Lung (tissue), 12 donors: ENCODE data around the gene ASAP2. TPM values are rescaled to one million over a fixed set of nuclear protein-coding genes. Genes with fewer than 3 reads are reported as not detected.
A peak's percentile ranks its signal among the peaks of the same experiment; 100 is the strongest.

Source experiments
- ATAC-seq: fragments of 200-7000 bp; cut with Tn5 transposase; one replicate; pipeline ENCODE4 v1.9.1; 2020; ENCODE audit warnings: moderate number of reproducible peaks; ENCODE audit not compliant: insufficient read depth, low FRiP score
- DNase-seq, 3 donors: peaks; one replicate each; pipeline ENCODE4 v3.0.0-alpha.2; 2013 to 2017
- H3K27ac ChIP-seq, 2 donors: one replicate each; pipeline ENCODE4 v1.5.1; 2013; ENCODE audit warnings: mild to moderate bottlenecking in 2 of 2, moderate library complexity in 2 of 2, control low read depth in 1 of 2, inconsistent platforms in 1 of 2, low read depth in 1 of 2, low read length in 1 of 2
- H3K27me3 ChIP-seq, 3 donors: one replicate each; pipeline ENCODE4 v1.5.1; 2013; ENCODE audit warnings: low read length in 2 of 3; ENCODE audit not compliant: control insufficient read depth in 3 of 3, insufficient read depth in 3 of 3
- H3K36me3 ChIP-seq, 4 donors: one replicate each; pipeline ENCODE4 v1.5.1; 2013; ENCODE audit warnings: low read length in 4 of 4, mild to moderate bottlenecking in 1 of 4, moderate library complexity in 1 of 4; ENCODE audit not compliant: control insufficient read depth in 4 of 4, insufficient read depth in 4 of 4
- H3K4me1 ChIP-seq, 5 donors: one replicate each; pipeline ENCODE4 v1.5.1; 2013; ENCODE audit warnings: low read length in 5 of 5, mild to moderate bottlenecking in 2 of 5, moderate library complexity in 1 of 5; ENCODE audit not compliant: control insufficient read depth in 5 of 5, insufficient read depth in 5 of 5
- H3K4me3 ChIP-seq: one replicate; pipeline ENCODE4 v1.5.1; 2013; ENCODE audit warnings: mild to moderate bottlenecking, control low read depth, moderate library complexity
- H3K9ac ChIP-seq, 2 donors: one replicate each; pipeline ENCODE4 v1.5.1; 2013; ENCODE audit warnings: low read length in 2 of 2, control low read depth in 1 of 2; ENCODE audit not compliant: insufficient read depth in 1 of 2
- H3K9me3 ChIP-seq, 4 donors: one replicate each; pipeline ENCODE4 v1.5.1; 2013; ENCODE audit warnings: low read length in 3 of 4, mild to moderate bottlenecking in 1 of 4, moderate library complexity in 1 of 4; ENCODE audit not compliant: control insufficient read depth in 4 of 4, insufficient read depth in 3 of 4
- CTCF ChIP-seq: IDR thresholded peaks from 2 replicates; pipeline ENCODE4 v1.5.1; 2012; ENCODE audit warnings: mild to moderate bottlenecking; ENCODE audit errors: control extremely low read depth, extremely low read depth
- WGBS, 2 donors: extraction: QIAGEN DNeasy Blood & Tissue Kit; methylation state at CpG; one replicate each; pipeline ENCODE4 v1.1.7; 2013; 5-methylcytosine and 5-hydroxymethylcytosine counted together
- polyA plus RNA-seq, 2 donors: library from polyadenylated mRNA; stranded (reverse); fragments of 200-250 nt; gene quantifications; one replicate each; pipeline ENCODE4 v1.2.1, GENCODE V29; 2013
- total RNA-seq, 2 donors: library from RNA; depleted of rRNA in 1 of 2; stranded (reverse); fragments of >200 nt in 1 of 2; gene quantifications; one replicate each; pipeline ENCODE4 v1.2.1, GENCODE V29; 2014 to 2021
- donor health status: control.
- donor health status: control.
- donor health status: Bipolar disorder and iron deficiency.
- donor health status: healthy.
- donor health status: DM: yes; HTN: yes; CAD: no.

Gene ASAP2
- total and polyA plus RNA-seq, 4 donors = 7.4 to 30.9 (median 17.0) TPM

DNA sequence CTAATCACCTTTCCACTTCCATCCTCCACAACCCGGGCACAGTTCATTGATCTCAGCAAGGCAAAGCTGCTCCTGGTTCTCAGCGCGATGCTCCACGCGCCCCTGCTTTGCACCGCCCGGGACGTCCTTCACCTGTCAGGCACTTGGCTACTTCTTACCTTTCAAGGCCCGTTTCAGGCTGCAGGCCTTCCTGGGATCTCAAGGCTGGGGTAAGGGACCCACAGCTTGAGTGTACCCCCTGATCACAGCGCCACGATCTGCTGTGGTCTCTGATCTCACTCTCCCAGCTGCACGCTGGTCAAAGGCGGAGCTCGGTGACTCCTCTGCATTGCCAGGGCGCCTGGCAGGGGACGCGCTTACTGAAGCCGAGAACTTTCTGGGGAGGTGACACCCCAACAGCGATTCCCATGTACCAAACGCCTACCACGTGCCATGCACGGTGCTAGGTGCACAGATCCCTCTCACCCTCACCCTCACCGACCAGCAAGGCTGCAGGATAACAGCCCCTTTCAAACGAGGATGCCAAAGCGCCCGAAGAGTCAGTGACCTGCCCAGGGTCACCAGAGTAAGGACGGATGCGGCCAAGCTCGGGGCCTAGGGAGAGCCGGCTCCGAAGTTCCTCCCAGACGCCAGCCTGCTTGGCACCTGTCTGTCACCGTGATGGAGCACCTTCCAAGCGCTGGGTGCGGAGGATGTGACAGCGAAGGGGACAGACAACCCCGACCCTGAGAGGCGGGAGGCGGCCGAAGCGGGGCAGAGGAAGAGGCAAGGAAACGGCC is 215.9 kb downstream of the ASAP2 start:
- WGBS, 2 donors = 6 to 10% methylated on average over 42 of the region's 42 CpGs
- no peaks in the 10 kb centered on the region for H3K9me3 ChIP-seq
- peak overlapping the region; percentile 84 to 97 for H3K27ac ChIP-seq
- ATAC-seq = peak; percentile 27
- no peak for TF ChIP-seq CTCF
- no peaks in the 10 kb centered on the region for H3K27me3 ChIP-seq
- DNase-seq = peak in 2 of 3 donors; percentile 31 to 42
- peaks cover 2 to 26% (median 8%) of the 10 kb centered on the region in 5 donors for H3K4me1 ChIP-seq
- H3K36me3 ChIP-seq = peaks cover 0 to 6% (median 2%) of the 10 kb centered on the region in 4 donors
- H3K4me3 ChIP-seq = peak overlapping the region; percentile 90
- H3K9ac ChIP-seq = peak overlapping the region in 1 of 2 donors; percentile 63

DNA sequence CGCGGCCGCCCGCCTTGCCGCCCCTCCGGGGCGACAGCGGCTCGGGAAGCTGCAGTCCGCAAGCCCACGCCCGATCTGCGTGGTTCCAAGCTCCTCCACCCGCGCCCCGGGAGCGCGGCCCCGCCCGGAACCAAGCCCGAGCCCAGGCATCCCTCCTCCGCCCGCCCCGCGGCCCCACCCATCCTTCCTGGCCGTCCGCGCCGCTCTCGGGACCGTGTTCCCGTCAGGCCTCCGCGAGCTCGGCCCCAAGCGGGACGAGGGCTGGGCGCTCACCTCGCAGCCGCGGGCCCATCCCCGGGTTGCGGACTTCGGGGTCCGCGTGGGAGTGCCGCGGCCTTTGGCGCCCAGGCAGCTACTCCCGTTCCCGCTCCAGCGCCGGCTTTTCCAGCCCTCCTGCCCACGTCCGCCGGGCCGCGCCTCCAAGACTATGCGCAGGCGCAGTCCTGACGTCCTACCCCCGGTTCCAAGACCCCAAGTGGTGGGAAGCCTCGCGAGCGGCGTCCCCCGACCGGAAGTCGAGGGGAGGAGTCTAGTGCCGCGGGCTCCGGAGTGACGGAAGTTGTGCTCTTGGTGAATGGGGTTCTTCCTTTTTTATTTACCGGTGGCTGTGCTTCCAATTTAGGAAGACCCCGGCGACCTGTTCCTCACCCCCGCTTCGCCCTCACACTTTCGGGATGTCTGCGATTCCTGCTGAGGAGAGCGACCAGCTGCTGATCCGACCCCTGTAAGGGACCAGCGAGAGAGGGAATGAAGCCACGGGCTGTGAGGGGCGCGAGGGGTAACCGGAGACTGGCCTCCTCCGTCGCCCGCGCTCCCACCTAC is 216.7 kb downstream of the ASAP2 start, which contains the start of the genes CPSF3 and ITGB1BP1:
Gene CPSF3, plus strand, starts transcription at position 555 of the 822 bp plus-strand sequence. Its CDS starts 120 bp downstream, at position 675.
Gene ITGB1BP1, minus strand, starts transcription at position 429 of the 822 bp plus-strand sequence. CDS start 4,831 bp downstream, outside the sequence.
- Histone ChIP-seq H3K27me3 (no peaks in the 10 kb centered on the region), H3K27ac (peak within 1 kb of the TSS; percentile 84 to 97), H3K9ac (peak within 1 kb of the TSS; percentile 82 to 92), H3K36me3 (peaks cover 0 to 6% (median 0%) of the 10 kb centered on the region in 4 donors), H3K4me3 (peak within 1 kb of the TSS; percentile 90), H3K4me1 (peaks cover 2 to 26% (median 8%) of the 10 kb centered on the region in 5 donors), H3K9me3 (no peaks in the 10 kb centered on the region)
- DNase-seq (peak; percentile 99), ATAC-seq (peak; percentile 93)
- 0% methylated on average over 81 to 91 of the region's 91 CpGs for WGBS, 2 donors
- TF ChIP-seq CTCF = no peak

DNA sequence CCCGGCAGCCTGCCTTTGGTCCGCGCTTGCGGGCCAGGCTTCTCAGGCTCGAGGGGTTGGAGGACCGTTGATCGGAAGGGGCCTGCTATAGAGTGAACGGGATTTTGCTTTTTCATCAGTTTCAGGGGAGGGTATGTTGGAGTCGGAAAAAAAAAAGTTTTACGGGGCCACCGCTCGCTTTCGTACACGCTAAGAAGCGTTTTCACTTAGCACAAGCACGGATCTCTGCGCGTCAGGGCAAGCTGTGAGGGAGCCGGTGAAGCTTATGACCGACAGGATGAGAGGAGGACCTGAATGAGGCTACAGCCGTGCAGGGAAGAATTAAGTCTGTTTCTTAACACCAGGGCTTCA is 217.3 kb downstream of the ASAP2 start:
- H3K9me3 ChIP-seq = no peaks in the 10 kb centered on the region
- ATAC-seq = no peak
- peak overlapping the region; percentile 82 to 92 for H3K9ac ChIP-seq
- peak in 1 of 3 donors; percentile 30 for DNase-seq
- no peaks in the 10 kb centered on the region for H3K27me3 ChIP-seq
- TF ChIP-seq CTCF = no peak
- peaks cover 0 to 10% (median under 1%) of the 10 kb centered on the region in 4 donors for H3K36me3 ChIP-seq
- H3K4me1 ChIP-seq = peaks cover 2 to 26% (median 8%) of the 10 kb centered on the region in 5 donors
- peak overlapping the region; percentile 84 to 97 for H3K27ac ChIP-seq
- H3K4me3 ChIP-seq = peak overlapping the region; percentile 90
- WGBS, 2 donors = 0% methylated on average over 21 of the region's 21 CpGs
